ENCODE data around the gene ISYNA1.

GRCh38 chr19:18433015-18433691, 4.8 kb downstream of the ISYNA1 start:
- TF ChIP-seq CTCF (IDR thresholded peaks at IDR 0.05; ENCODE audit: extremely low read depth in 1 of 2, insufficient read depth in 1 of 2, low read depth in 1 of 2, low read length in 2 of 2) = peak in 1 of 2 donors; percentile 7
- no peak for TF ChIP-seq EZH2 (IDR thresholded peaks at IDR 0.05; ENCODE audit: borderline replicate concordance, low read depth, low read length, severe bottlenecking)
- TF ChIP-seq POLR2A (IDR thresholded peaks at IDR 0.05; ENCODE audit: low read depth, low read length) = no peak
- TF ChIP-seq MAX (IDR thresholded peaks at IDR 0.05; ENCODE audit: insufficient read depth, insufficient read length) = peak; percentile 35
